HG03469 (cell line): ENCODE data around the gene ARHGAP19.

Source experiments
- ATAC-seq: cut with Tn5 transposase; IDR thresholded peaks from one replicate; pipeline ENCODE4 v1.9.1; 2021; ENCODE audit warnings: mild to moderate bottlenecking, moderate library complexity, moderate number of reproducible peaks; ENCODE audit not compliant: unreplicated experiment

Gene ARHGAP19

DNA sequence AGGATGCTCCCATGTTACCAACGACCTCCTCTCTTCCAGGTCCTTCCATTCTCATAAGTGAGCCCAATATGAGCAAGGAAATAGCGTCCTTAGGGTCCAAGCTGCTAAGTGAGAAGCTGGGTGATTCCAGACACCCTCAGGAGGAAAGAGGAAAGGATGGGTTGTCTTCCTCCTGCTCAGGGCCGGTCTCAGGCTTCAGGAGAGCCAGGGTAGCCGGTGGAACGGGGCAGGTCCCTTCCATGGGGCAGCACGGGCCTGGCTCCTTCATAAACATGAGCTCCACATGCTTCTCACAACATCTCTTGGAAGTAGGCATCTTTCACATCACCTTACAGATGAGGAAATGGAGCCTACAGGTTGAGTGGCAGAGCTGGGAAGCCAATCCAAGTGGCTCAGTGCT is 119.4 kb downstream of the ARHGAP19 start:
- no peak for ATAC-seq
